Fibroblast of lung (primary cell): Measurements from ENCODE around the gene SH2D4B. TPM values are rescaled to one million over a fixed set of nuclear protein-coding genes. Genes with fewer than 3 reads are reported as not detected.

Experiments used
- DNase-seq, 2 donors: peaks; one replicate each; pipeline versions ENCODE4 v3.0.0 to v3.0.0-alpha.2; 2010; ENCODE audit warnings: low read depth in 2 of 2
- H2AFZ ChIP-seq: 2 replicates; pipeline ENCODE4 v1.5.1; 2012; ENCODE audit warnings: low read length, control low read depth, inconsistent platforms
- H3K27ac ChIP-seq: 2 replicates; pipeline ENCODE4 v1.5.1; 2011; ENCODE audit warnings: low read length, control low read depth; ENCODE audit not compliant: insufficient read depth
- H3K27me3 ChIP-seq: 2 replicates; pipeline ENCODE4 v1.5.1; 2011; ENCODE audit warnings: mild to moderate bottlenecking, low read length; ENCODE audit not compliant: control insufficient read depth, insufficient read depth
- H3K36me3 ChIP-seq: 2 replicates; pipeline ENCODE4 v1.5.1; 2011; ENCODE audit warnings: low read length; ENCODE audit not compliant: control insufficient read depth, insufficient read depth
- H3K4me1 ChIP-seq: 2 replicates; pipeline ENCODE4 v1.5.1; 2011; ENCODE audit warnings: low read length; ENCODE audit not compliant: control insufficient read depth, insufficient read depth; ENCODE audit errors: extremely low read depth
- H3K4me2 ChIP-seq: 2 replicates; pipeline ENCODE4 v1.5.1; 2011; ENCODE audit warnings: low read length, control low read depth; ENCODE audit not compliant: insufficient read depth; ENCODE audit errors: extremely low read depth
- H3K4me3 ChIP-seq, 4 experiments: fragments of 200-600 bp in 1 of 4; sonication (generic) in 1 of 4; replicated peaks in 1 of 4; 2 replicates each; pipeline ENCODE4 v1.5.1; 2011 to 2016; ENCODE audit warnings: low read length in 4 of 4, low read depth in 3 of 4, mild to moderate bottlenecking in 3 of 4, control low read depth in 2 of 4, inconsistent platforms in 1 of 4, mixed read lengths in 1 of 4; ENCODE audit not compliant: insufficient read depth in 1 of 4; ENCODE audit errors: control extremely low read depth in 1 of 4
- H3K79me2 ChIP-seq: 2 replicates; pipeline ENCODE4 v1.5.1; 2012; ENCODE audit warnings: mild to moderate bottlenecking, low read length, inconsistent platforms; ENCODE audit not compliant: control insufficient read depth, insufficient read depth
- H3K9ac ChIP-seq: 2 replicates; pipeline ENCODE4 v1.5.1; 2011; ENCODE audit warnings: mild to moderate bottlenecking, low read length, control low read depth; ENCODE audit not compliant: insufficient read depth
- H3K9me3 ChIP-seq: 2 replicates; pipeline ENCODE4 v1.5.1; 2012; ENCODE audit warnings: low read depth, low read length; ENCODE audit not compliant: control insufficient read depth, insufficient read depth
- H4K20me1 ChIP-seq: 2 replicates; pipeline ENCODE4 v1.5.1; 2011; ENCODE audit warnings: low read length; ENCODE audit not compliant: control insufficient read depth, insufficient read depth; ENCODE audit errors: extremely low read depth
- CTCF ChIP-seq, 2 donors: IDR thresholded peaks in 1 of 2; conservative IDR thresholded peaks in 1 of 2; 1 replicate in 1 of 2; 2 replicates in 1 of 2; pipeline ENCODE4 v1.5.1; 2011 to 2012; ENCODE audit warnings: low read length in 2 of 2, control low read depth in 1 of 2, inconsistent platforms in 1 of 2, low read depth in 1 of 2, mild to moderate bottlenecking in 1 of 2
- EZH2 ChIP-seq: IDR thresholded peaks from 2 replicates; pipeline ENCODE4 v1.5.1; 2012; ENCODE audit warnings: low read length, control low read depth, mild to moderate bottlenecking; ENCODE audit errors: missing control alignments
- polyA plus RNA-seq, 2 donors: library from polyadenylated mRNA; depleted of rRNA in 1 of 2; stranded (reverse) in 1 of 2; unstranded in 1 of 2; fragments of >200 nt; gene quantifications; 2 replicates each; pipeline ENCODE4 v1.2.1, GENCODE V29; 2011 to 2012; ENCODE audit warnings: missing spikeins in 1 of 2
- total RNA-seq: library from RNA; depleted of rRNA; stranded (reverse); fragments of >200 nt; gene quantifications from 2 replicates; pipeline ENCODE4 v1.2.1, GENCODE V29; 2014

The SH2D4B gene
- total and polyA plus RNA-seq, 2 donors (not counting 1 experiment from before 2014, with no cell fraction given) = not detected

GRCh38 chr10:80642661-80643060 is 105.0 kb downstream of the SH2D4B start:
- Histone ChIP-seq H4K20me1 (no peaks in the 10 kb centered on the region), H3K9me3 (no peaks in the 10 kb centered on the region), H2AFZ (no peak overlapping the region), H3K4me1 (no peaks in the 10 kb centered on the region), H3K36me3 (no peaks in the 10 kb centered on the region), H3K4me3 (no peak overlapping the region), H3K27me3 (no peaks in the 10 kb centered on the region), H3K79me2 (no peaks in the 10 kb centered on the region), H3K4me2 (no peak overlapping the region), H3K9ac (no peak overlapping the region), H3K27ac (no peak overlapping the region)
- DNase-seq = no peak
- TF ChIP-seq CTCF (conservative IDR thresholded peaks at IDR 0.05 in 1 of 2, IDR thresholded peaks at IDR 0.05 in 1 of 2; ENCODE audit: low read depth in 1 of 2, low read length in 2 of 2) (no peak), EZH2 (no peak)

GRCh38 chr10:80646366-80646765 is 108.7 kb downstream of the SH2D4B start:
- no peak for DNase-seq
- no peaks in the 10 kb centered on the region for H3K27me3 ChIP-seq
- H3K36me3 ChIP-seq = no peaks in the 10 kb centered on the region
- H3K4me2 ChIP-seq = no peak overlapping the region
- H3K4me3 ChIP-seq = no peak overlapping the region
- no peak overlapping the region for H3K27ac ChIP-seq
- no peaks in the 10 kb centered on the region for H3K4me1 ChIP-seq
- no peak overlapping the region for H3K9ac ChIP-seq
- H3K9me3 ChIP-seq = no peaks in the 10 kb centered on the region
- no peak for TF ChIP-seq CTCF (conservative IDR thresholded peaks at IDR 0.05 in 1 of 2, IDR thresholded peaks at IDR 0.05 in 1 of 2; ENCODE audit: low read depth in 1 of 2, low read length in 2 of 2)
- TF ChIP-seq EZH2 = no peak
- no peak overlapping the region for H2AFZ ChIP-seq
- H3K79me2 ChIP-seq = no peaks in the 10 kb centered on the region
- H4K20me1 ChIP-seq = no peaks in the 10 kb centered on the region

DNA sequence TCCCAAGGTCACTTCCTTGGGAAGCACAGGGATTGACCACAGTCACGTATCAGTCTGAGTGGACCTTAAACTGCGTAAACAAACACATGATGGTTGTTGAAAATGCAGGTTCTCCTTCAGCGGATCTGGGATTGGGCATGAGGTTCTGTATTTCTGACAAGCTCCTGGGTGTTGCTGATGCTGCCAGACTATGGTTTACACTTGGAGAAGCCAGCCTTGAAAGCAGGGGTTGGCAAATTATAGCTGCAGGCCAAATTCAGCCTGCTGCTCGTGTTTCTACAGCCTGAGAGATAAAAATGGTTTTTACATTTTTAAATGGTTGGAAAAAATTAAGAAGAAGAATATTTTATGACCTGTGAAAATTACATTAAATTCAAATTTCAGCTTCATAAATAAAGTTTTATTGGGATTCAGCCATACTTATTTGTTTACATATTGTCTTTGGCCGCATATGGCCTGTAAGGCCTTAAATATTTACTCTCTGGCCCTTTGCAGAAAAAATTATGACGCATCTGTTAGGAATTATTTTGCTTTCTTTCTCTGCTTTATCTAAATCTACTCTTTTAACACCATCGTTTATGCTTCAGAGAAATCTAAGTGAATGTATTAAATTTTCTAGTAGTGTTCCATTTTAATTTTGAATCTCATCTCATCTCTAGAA is 109.6 kb downstream of the SH2D4B start:
- no peaks in the 10 kb centered on the region for H3K36me3 ChIP-seq
- H4K20me1 ChIP-seq = no peaks in the 10 kb centered on the region
- H3K79me2 ChIP-seq = no peaks in the 10 kb centered on the region
- TF ChIP-seq CTCF (conservative IDR thresholded peaks at IDR 0.05 in 1 of 2, IDR thresholded peaks at IDR 0.05 in 1 of 2; ENCODE audit: low read depth in 1 of 2, low read length in 2 of 2) (no peak), EZH2 (no peak)
- no peak overlapping the region for H3K4me2 ChIP-seq
- H3K9me3 ChIP-seq = no peaks in the 10 kb centered on the region
- no peak overlapping the region for H2AFZ ChIP-seq
- H3K27me3 ChIP-seq = no peaks in the 10 kb centered on the region
- no peaks in the 10 kb centered on the region for H3K4me1 ChIP-seq
- DNase-seq = no peak
- H3K9ac ChIP-seq = no peak overlapping the region
- no peak overlapping the region for H3K4me3 ChIP-seq
- no peak overlapping the region for H3K27ac ChIP-seq
